Mucosa of descending colon (tissue), 3 donors: Measurements from ENCODE around the gene C1orf116. TPM values are rescaled to one million over a fixed set of nuclear protein-coding genes. Genes with fewer than 3 reads are reported as not detected.

Experiments used
- ATAC-seq: fragments of 200-7000 bp; cut with Tn5 transposase; one replicate; pipeline ENCODE4 v1.9.1; 2020; ENCODE audit warnings: mild to moderate bottlenecking, moderate library complexity
- DNase-seq, 3 donors: peaks; one replicate each; pipeline ENCODE4 v3.0.0-alpha.2; 2020
- H3K36me3 ChIP-seq: fragments of 200-600 bp; one replicate; pipeline ENCODE4 v1.8.0; 2021; ENCODE audit warnings: low read depth, mild to moderate bottlenecking
- H3K4me1 ChIP-seq: fragments of 200-600 bp; one replicate; pipeline ENCODE4 v1.8.0; 2021; ENCODE audit warnings: low read depth, mild to moderate bottlenecking
- H3K4me3 ChIP-seq: fragments of 200-600 bp; one replicate; pipeline ENCODE4 v1.8.0; 2021; ENCODE audit warnings: mild to moderate bottlenecking
- H3K9me3 ChIP-seq: fragments of 200-600 bp; one replicate; pipeline ENCODE4 v1.8.0; 2021; ENCODE audit warnings: mild to moderate bottlenecking
- intact Hi-C, 2 donors: fragments of 100-400 bp; cut with DNase I in 1 of 2; cut with micrococcal nuclease in 1 of 2; formaldehyde crosslinking; loops; one replicate each; pipeline versions ENCODE4 v1.11.0 to v1.11.1; 2022; cut with DNase I, micrococcal nuclease
- total RNA-seq, 3 donors: library from RNA; stranded (reverse); fragmentation: NEBNext Ultra II Directional in 2 of 3; extraction: Animal tissue kit (Norgen Biotek cat#: 25700) in 2 of 3; gene quantifications; one replicate each; pipeline versions ENCODE4 v1.2.1 to v1.2.4, GENCODE V29; 2021 to 2023
- TF ChIP-seq, protein P1 (sequence below): fragments of 200-600 bp; IDR thresholded peaks from one replicate; pipeline ENCODE4 v1.8.0; 2022; ENCODE audit warnings: antibody characterized with exemption, mild to moderate bottlenecking
- donor health status: DM: no; HTN: no; CAD: no; lungs with moderate emphysema.
- donor health status: DM: no; HTN: no; CAD: no.
- donor health status: DM: no; HTN: yes; CAD: no.

Gene C1orf116
- total RNA-seq, 3 donors from 2014 or later, result 8.7 to 31.0 (median 25.4) TPM

DNA sequence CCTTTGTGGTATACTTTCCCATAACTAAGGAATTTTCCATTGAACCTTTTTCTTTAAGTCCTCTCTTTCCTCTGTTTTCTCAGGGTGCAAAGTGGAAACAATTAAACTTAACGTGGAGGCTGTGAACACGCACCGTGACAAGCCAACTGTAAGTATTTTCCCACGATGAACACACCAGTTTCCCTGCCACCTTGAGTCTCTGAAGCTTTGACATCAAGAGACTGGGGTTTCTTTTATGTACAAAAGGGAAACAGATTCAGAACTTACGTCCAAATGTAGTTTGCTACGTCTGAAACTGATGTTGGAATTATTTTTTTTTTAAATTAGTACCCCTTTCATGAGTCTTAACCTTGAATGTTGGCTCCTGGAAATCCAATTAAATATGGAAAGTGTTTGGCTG, 38.9 kb upstream of the C1orf116 start:
- intact Hi-C loops, result no loop called here
- H3K4me1 ChIP-seq, result peaks cover 21% of the 10 kb centered on the region
- H3K36me3 ChIP-seq, result peaks cover 12% of the 10 kb centered on the region
- no peaks in the 10 kb centered on the region for H3K9me3 ChIP-seq
- TF ChIP-seq, protein P1, sequence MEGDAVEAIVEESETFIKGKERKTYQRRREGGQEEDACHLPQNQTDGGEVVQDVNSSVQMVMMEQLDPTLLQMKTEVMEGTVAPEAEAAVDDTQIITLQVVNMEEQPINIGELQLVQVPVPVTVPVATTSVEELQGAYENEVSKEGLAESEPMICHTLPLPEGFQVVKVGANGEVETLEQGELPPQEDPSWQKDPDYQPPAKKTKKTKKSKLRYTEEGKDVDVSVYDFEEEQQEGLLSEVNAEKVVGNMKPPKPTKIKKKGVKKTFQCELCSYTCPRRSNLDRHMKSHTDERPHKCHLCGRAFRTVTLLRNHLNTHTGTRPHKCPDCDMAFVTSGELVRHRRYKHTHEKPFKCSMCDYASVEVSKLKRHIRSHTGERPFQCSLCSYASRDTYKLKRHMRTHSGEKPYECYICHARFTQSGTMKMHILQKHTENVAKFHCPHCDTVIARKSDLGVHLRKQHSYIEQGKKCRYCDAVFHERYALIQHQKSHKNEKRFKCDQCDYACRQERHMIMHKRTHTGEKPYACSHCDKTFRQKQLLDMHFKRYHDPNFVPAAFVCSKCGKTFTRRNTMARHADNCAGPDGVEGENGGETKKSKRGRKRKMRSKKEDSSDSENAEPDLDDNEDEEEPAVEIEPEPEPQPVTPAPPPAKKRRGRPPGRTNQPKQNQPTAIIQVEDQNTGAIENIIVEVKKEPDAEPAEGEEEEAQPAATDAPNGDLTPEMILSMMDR, result no peak
- no peak overlapping the region for H3K4me3 ChIP-seq
- ATAC-seq (no peak), DNase-seq (no peak)

DNA sequence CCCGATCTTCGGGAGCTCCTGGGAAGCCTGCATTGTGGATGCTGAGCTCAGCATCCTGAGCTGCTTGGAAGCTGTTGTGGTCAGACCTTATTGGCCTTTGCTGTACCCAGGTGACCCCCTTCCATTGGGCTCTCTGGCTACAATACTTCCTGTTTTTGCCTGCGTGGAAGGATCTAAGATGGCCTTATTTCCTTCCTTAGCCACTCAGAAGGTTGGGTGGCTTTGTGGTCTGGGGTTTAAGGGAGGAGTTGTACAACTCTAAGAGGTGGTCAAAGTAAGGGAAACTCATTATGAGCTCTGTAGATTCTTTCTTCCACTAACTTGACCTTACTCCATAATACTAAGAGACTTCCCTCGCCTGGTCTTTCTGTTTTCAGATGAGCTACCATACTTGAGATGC, 38.3 kb upstream of the C1orf116 start:
- DNase-seq, result no peak
- ATAC-seq, result no peak
- intact Hi-C loops, result no loop called here
- Histone ChIP-seq H3K36me3 (peaks cover 12% of the 10 kb centered on the region), H3K9me3 (no peaks in the 10 kb centered on the region), H3K4me3 (no peak overlapping the region), H3K4me1 (peaks cover 25% of the 10 kb centered on the region)
- TF ChIP-seq, protein P1, result no peak

DNA sequence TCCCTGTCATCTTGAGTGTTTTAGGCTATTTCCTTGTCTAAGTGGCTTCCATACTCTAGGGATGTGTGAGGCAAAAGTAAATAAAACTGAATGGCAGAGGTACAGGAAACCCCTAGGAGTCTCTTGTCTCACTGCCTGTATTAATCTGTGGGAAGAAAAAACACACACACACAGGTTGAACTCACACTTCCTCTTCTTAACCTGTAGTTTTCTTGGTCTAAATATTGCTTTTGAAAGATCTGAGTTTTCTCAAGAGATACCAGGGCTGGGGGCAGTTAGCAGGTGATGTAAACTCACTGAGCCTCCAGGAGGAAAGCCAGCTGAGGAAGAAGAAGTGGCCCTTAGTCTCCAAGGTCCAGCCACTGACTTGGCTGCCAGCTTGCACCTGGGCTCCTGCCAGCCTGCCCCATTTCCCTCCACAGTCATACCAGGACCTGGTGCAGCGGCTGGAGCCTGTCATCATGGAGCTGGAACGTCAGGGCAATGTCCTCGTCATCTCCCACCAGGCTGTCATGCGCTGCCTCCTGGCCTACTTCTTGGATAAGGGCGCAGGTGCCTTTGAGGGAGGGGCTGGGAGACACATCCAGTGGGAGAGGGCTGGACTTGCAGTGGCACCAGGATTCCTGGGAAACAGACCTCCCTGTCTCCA, 37.4 kb upstream of the C1orf116 start:
- TF ChIP-seq, protein P1, result no peak
- peaks cover 28% of the 10 kb centered on the region for H3K4me1 ChIP-seq
- peaks cover 12% of the 10 kb centered on the region for H3K36me3 ChIP-seq
- H3K9me3 ChIP-seq, result no peaks in the 10 kb centered on the region
- DNase-seq (no peak), ATAC-seq (no peak)
- intact Hi-C loops, result no loop called here
- no peak overlapping the region for H3K4me3 ChIP-seq

DNA sequence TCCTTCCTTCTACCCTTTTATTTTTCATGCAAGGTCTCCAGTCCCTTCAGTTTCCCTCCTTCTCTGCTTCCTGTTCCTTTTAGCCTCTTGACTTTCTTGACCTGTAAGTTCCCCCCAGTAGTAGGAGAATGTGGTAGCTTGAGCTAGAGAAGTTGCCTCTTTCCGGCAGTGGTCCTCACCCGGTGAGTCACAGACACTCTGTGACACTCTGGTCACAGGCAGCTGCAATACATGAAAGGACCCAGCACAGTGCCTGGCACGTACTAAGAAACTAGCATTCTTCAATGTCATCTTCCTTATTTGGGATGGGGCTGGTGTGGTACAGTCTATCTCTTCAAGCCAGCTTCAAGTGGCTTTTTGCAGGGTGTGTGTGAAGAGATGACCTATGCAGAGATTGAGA, 36.5 kb upstream of the C1orf116 start:
- peaks cover 31% of the 10 kb centered on the region for H3K4me1 ChIP-seq
- peaks cover 12% of the 10 kb centered on the region for H3K36me3 ChIP-seq
- no peaks in the 10 kb centered on the region for H3K9me3 ChIP-seq
- no peak overlapping the region for H3K4me3 ChIP-seq
- DNase-seq (no peak), ATAC-seq (no peak)
- intact Hi-C loops, result no loop called here
- TF ChIP-seq, protein P1, result no peak

DNA sequence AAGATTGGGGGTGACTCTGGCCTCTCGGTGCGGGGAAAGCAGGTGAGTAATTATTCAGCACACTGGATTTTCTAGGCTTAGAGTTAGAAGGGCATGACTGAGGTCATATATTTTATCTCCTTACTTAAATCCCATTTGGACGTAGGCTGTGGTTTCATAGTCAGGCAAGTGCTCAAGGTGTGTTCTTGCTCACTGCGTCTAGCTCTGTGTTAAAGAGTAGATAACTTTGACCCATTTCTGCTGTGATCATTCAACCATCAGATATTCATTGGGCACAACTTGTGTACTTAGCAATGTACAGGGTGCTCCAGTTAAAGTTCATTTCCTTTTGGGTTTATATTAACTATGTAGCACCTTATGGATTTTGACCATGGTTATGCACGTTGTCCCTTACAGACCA, 35.1 kb upstream of the C1orf116 start:
- intact Hi-C loops, result no loop called here
- TF ChIP-seq, protein P1, result no peak
- DNase-seq (peak in 1 of 3 donors; percentile 48), ATAC-seq (peak; percentile 91)
- H3K4me1 ChIP-seq, result peaks cover 32% of the 10 kb centered on the region
- H3K9me3 ChIP-seq, result no peaks in the 10 kb centered on the region
- H3K4me3 ChIP-seq, result no peak overlapping the region
- peaks cover 12% of the 10 kb centered on the region for H3K36me3 ChIP-seq

DNA sequence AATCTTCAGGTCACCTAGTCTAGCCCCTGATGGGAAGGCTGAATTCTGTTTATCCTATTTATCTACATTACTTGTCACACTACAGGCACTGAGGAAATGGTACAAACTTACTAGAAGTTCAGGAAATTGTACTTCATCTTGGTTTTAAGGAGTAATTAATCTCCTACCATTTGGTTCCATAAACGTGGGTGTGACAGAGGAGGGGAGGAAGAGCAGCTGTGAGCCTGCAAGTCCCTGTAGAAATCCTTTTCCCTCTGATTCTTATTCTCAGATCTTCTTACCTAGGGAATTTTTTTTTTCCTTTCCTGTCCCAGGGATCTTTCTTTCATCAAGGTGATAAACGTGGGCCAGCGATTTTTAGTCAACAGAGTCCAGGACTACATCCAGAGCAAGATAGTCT, 34.6 kb upstream of the C1orf116 start:
- Histone ChIP-seq H3K4me1 (peaks cover 32% of the 10 kb centered on the region), H3K36me3 (peaks cover 12% of the 10 kb centered on the region), H3K9me3 (no peaks in the 10 kb centered on the region), H3K4me3 (no peak overlapping the region)
- TF ChIP-seq, protein P1, result no peak
- ATAC-seq, result peak; percentile 69
- intact Hi-C loops, result no loop called here
- DNase-seq, result no peak
